ENCODE data around the gene RASA2. TPM values are rescaled to one million over a fixed set of nuclear protein-coding genes. Genes with fewer than 3 reads are reported as not detected.

RASA2 gene
- total and polyA plus RNA-seq, 11 donors: 2.0 to 12.3 (median 3.4) TPM

GRCh38 chr3:141652349-141652748, 165.5 kb downstream of the RASA2 start:
- no peak overlapping the region for H3K4me3 ChIP-seq
- no peak for DNase-seq
- peak overlapping the region in 1 of 12 donors; percentile 69 for H3K27ac ChIP-seq
- intact Hi-C loops (cut with DNase I): loop anchor here in 1 of 10 donors (10.0 kb wide), 1 partner anchor 262 kb away; no protein-coding TSS in a partner anchor
- no peak for TF ChIP-seq POLR2A (IDR thresholded peaks at IDR 0.05)
- TF ChIP-seq, protein P1, sequence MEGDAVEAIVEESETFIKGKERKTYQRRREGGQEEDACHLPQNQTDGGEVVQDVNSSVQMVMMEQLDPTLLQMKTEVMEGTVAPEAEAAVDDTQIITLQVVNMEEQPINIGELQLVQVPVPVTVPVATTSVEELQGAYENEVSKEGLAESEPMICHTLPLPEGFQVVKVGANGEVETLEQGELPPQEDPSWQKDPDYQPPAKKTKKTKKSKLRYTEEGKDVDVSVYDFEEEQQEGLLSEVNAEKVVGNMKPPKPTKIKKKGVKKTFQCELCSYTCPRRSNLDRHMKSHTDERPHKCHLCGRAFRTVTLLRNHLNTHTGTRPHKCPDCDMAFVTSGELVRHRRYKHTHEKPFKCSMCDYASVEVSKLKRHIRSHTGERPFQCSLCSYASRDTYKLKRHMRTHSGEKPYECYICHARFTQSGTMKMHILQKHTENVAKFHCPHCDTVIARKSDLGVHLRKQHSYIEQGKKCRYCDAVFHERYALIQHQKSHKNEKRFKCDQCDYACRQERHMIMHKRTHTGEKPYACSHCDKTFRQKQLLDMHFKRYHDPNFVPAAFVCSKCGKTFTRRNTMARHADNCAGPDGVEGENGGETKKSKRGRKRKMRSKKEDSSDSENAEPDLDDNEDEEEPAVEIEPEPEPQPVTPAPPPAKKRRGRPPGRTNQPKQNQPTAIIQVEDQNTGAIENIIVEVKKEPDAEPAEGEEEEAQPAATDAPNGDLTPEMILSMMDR (IDR thresholded peaks at IDR 0.05): no peak
- WGBS, 4 donors: 90 to 96% (median 94%) methylated on average over 4 to 5 of the region's 5 CpGs
- H3K36me3 ChIP-seq: no peaks in the 10 kb centered on the region
- H3K9me3 ChIP-seq: peaks cover 0 to 6% (median 0%) of the 10 kb centered on the region in 12 donors
- peaks cover 0 to 1% (median 0%) of the 10 kb centered on the region in 9 donors for H3K27me3 ChIP-seq
- H3K4me1 ChIP-seq: no peaks in the 10 kb centered on the region
- no peak for ATAC-seq

- TF ChIP-seq, protein P1 (IDR thresholded peaks at IDR 0.05): no peak
- TF ChIP-seq POLR2A (IDR thresholded peaks at IDR 0.05): no peak
- DNase-seq: no peak
- H3K4me3 ChIP-seq: no peak overlapping the region
- WGBS, 4 donors: 44 to 55% (median 48%) methylated on average over 4 of the region's 4 CpGs
- H3K27me3 ChIP-seq: peaks cover 0 to 9% (median 0%) of the 10 kb centered on the region in 9 donors
- intact Hi-C loops (cut with DNase I): loop anchor here in 1 of 10 donors (10.0 kb wide), 1 partner anchor 261 kb away; no protein-coding TSS in a partner anchor
- no peaks in the 10 kb centered on the region for H3K36me3 ChIP-seq
- H3K4me1 ChIP-seq: no peaks in the 10 kb centered on the region
- peak overlapping the region in 1 of 12 donors; percentile 69 for H3K27ac ChIP-seq
- peaks cover 0 to 10% (median 0%) of the 10 kb centered on the region in 12 donors for H3K9me3 ChIP-seq
- peak in 1 of 4 donors; percentile 20 for ATAC-seq
Observed at GRCh38 chr3:141653847-141654246, 167.0 kb downstream of the RASA2 start.

GRCh38 chr3:141655801-141656200, 169.0 kb downstream of the RASA2 start:
- DNase-seq (no peak), ATAC-seq (no peak)
- peaks cover 0 to 14% (median 7%) of the 10 kb centered on the region in 12 donors for H3K4me1 ChIP-seq
- intact Hi-C loops (cut with DNase I): loop anchor here in 2 of 10 donors (5.0 to 10.0 kb wide), 2 partner anchors 82 to 259 kb away; partner anchors contain the start of gene RNF7 (in 1 of the 2)
- no peaks in the 10 kb centered on the region for H3K36me3 ChIP-seq
- no peak for TF ChIP-seq POLR2A (IDR thresholded peaks at IDR 0.05)
- H3K27me3 ChIP-seq: peaks cover 0 to 16% (median 0%) of the 10 kb centered on the region in 9 donors
- 81 to 91% (median 84%) methylated on average over 4 of the region's 4 CpGs for WGBS, 4 donors
- no peak overlapping the region for H3K4me3 ChIP-seq
- peak overlapping the region in 1 of 12 donors; percentile 8 for H3K27ac ChIP-seq
- H3K9me3 ChIP-seq: peaks cover 0 to 10% (median 0%) of the 10 kb centered on the region in 12 donors

GRCh38 chr3:141656771-141657170, 169.9 kb downstream of the RASA2 start:
- ATAC-seq: peak in 3 of 4 donors; percentile 40 to 75 (median 60)
- intact Hi-C loops (cut with DNase I): loop anchor here in 2 of 10 donors (5.0 to 10.0 kb wide), 2 partner anchors 81 to 258 kb away; partner anchors contain the start of gene RNF7 (in 1 of the 2)
- no peak for DNase-seq
- Histone ChIP-seq H3K27ac (peak overlapping the region in 1 of 12 donors; percentile 85), H3K27me3 (peaks cover 0 to 18% (median 0%) of the 10 kb centered on the region in 9 donors), H3K4me3 (no peak overlapping the region), H3K36me3 (no peaks in the 10 kb centered on the region), H3K4me1 (peaks cover 0 to 16% (median 7%) of the 10 kb centered on the region in 12 donors), H3K9me3 (peaks cover 0 to 10% (median 0%) of the 10 kb centered on the region in 12 donors)
- WGBS, 4 donors: 66 to 73% (median 69%) methylated on average over 4 of the region's 4 CpGs
- TF ChIP-seq, protein P1 (IDR thresholded peaks at IDR 0.05): no peak
- TF ChIP-seq POLR2A (IDR thresholded peaks at IDR 0.05): no peak
